Left lobe of liver (tissue), 2 donors: ENCODE results near the gene PRXL2A. TPM values are rescaled to one million over a fixed set of nuclear protein-coding genes. Genes with fewer than 3 reads are reported as not detected.

Experiments
- ATAC-seq: fragments of 200-7000 bp; cut with Tn5 transposase; one replicate; pipeline ENCODE4 v1.9.1; 2020; ENCODE audit warnings: mild to moderate bottlenecking, moderate library complexity
- DNase-seq: peaks from one replicate; pipeline ENCODE4 v3.0.0-alpha.2; 2020; ENCODE audit warnings: low spot score
- total RNA-seq: library from RNA; stranded (reverse); gene quantifications from one replicate; pipeline ENCODE4 v1.2.1, GENCODE V29; 2021
- donor health status: DM: no; HTN: no; CAD: no; lungs with moderate emphysema.
- donor health status: DM: no; HTN: yes; CAD: no.

Gene PRXL2A
- total RNA-seq, 1 donor from 2014 or later = 82.1 TPM

DNA sequence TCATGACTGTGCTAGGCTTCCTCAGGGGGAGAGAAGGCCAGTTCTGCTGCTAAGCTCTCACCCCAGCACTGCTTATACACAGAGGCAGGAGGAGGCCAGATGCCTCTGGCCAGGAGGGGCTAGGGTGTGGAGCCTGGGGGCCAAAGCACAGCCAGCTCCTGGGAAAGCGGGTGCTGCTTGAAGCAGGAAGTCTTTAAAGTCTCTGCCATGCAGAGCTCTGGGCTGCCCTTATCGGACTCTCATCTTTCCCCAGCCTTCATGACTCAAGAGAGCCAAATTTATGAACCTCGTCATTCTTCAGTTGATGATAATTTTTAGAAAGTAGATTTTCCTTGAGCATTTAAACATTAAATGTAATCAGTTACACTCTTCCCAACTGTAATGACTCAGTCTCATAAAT is 34.5 kb downstream of the PRXL2A start:
- ATAC-seq (no peak), DNase-seq (no peak)

DNA sequence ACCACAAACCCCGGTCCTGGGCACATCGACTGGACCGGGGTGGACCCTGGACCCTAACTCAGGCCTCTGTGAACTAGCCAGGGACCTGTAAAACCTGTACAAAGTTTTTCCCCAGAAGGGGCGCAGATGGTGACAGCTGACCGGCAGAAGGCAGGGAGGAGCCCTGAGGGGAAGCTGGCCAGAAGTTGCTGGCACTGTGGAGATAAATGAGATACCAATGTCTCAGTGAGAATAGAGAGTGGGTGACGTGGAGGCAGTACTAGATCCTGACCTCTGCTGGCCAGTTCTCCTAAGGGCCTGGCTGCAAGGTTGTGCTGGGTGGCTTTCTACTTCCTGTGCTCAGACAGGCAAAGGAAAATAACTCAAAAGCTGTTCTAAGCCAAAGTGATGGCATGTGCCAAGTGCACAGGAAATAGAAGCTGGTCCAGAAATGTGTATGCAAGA is 35.2 kb downstream of the PRXL2A start:
- DNase-seq (no peak), ATAC-seq (peak; percentile 84)

- ATAC-seq (no peak), DNase-seq (no peak)
Measured at GRCh38 chr10:80444124-80444523, 35.8 kb downstream of the PRXL2A start.

DNA sequence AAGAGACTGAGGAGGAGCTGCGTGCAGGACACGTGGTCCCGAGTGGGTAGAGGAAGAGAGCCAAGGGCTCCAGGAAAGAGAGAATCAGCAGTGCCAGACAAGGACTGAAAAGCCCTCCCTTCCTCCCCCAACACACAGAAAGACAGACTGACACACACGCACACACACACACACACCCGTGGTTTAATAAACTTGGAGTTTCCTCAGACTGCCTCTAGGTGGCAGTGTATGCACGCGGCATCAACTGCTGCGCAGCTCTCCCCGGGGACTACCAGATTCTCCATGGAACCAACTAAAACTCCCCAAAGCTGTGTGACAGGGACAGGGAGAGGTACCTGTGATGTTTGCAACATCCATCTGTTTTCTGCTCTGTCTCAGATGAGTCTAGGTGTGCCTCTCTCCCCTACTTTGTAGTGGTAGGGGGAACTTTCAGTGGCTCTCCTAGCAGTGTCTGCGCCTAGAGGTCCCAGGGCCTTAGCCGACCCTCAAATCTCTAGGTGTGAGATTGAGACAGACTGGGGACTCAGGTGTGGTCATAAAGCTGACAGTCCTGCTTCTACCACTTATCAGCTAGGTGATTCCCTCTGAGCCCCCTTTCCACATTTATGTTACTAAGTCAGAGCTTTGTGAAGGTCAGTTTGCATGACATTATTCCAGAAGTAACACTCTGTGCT is 36.4 kb downstream of the PRXL2A start:
- ATAC-seq (peak; percentile 95), DNase-seq (no peak)

DNA sequence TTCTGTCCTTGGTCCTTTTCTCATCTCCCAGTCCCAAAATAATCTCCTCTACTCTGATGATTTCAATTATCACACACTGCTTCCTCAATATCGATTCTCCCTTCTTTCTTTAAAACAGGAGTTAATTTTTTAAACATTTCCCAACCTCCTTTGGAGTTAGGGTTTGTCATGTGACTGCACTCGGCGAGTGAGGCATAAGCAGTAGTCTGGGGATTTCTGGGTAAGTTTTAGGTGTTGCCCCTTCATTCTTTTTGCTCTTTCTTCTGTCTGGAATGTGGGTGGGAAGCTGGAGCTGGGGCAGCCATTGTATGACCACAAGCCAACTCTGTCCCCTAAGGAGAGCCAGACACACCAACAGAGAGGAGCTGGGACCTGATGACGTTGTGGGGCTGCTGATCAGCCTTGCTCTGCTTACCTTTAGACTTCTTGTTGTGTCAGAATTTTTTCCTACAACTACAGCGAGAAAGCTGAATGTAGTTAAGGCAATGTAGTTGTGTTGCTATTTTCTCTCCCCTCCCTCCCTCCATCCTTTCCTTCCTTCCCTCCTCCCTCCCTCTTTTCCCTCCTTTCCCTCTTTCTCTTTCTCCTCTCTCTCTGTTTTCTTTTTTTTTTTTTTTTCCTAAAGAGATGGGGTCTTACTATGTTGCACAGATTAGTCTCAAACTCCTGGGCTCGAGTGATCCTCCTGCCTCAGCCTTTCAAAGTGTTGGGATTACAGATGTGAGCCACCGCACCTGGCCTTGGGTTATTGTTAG is 39.3 kb downstream of the PRXL2A start:
- no peak for ATAC-seq
- no peak for DNase-seq

GRCh38 chr10:80448209-80448942 is 40.0 kb downstream of the PRXL2A start:
- ATAC-seq (no peak), DNase-seq (no peak)

- DNase-seq = no peak
- ATAC-seq = no peak
Measured at GRCh38 chr10:80449520-80449919, 41.2 kb downstream of the PRXL2A start.

- ATAC-seq (no peak), DNase-seq (no peak)
Measured at GRCh38 chr10:80451132-80451531, 42.8 kb downstream of the PRXL2A start.

- ATAC-seq = no peak
Measured at GRCh38 chr10:80452069-80452468, 43.7 kb downstream of the PRXL2A start.

DNA sequence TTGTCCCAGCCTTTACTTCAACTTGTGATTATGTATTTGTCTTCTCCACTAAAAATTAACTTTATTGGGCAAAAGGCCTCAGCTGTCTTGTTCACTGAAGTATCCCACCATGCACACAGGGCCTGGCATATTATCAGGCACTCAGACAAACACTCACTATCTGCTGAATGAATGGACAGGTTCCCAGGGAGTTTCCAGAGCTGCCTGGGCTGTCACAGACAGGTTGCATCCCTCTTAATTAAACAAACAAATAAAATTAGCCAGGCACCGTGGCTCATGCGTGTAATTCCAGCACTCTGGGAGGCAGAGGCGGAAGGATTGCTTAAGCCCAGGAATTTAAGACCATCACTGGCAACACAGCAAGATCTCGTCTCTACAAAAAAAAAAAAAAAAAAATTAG is 44.3 kb downstream of the PRXL2A start:
- no peak for DNase-seq

More at GRCh38 chr10:80452069-80452468, 43.7 kb downstream of the PRXL2A start:
- no peak for DNase-seq

GRCh38 chr10:80453056-80453841 is 44.9 kb downstream of the PRXL2A start:
- no peak for ATAC-seq

More for the DNA sequence above, 44.3 kb downstream of the PRXL2A start:
- ATAC-seq = no peak

GRCh38 chr10:80453842-80454512 is 45.6 kb downstream of the PRXL2A start, which contains the start of gene TSPAN14:
Gene TSPAN14 (plus strand): TSS chr10:80454310. CDS start chr10:80489234, 34,924 bp downstream.
- ATAC-seq (peak; percentile 81), DNase-seq (peak; percentile 89)

More at GRCh38 chr10:80453056-80453841, 44.9 kb downstream of the PRXL2A start:
- DNase-seq = no peak

DNA sequence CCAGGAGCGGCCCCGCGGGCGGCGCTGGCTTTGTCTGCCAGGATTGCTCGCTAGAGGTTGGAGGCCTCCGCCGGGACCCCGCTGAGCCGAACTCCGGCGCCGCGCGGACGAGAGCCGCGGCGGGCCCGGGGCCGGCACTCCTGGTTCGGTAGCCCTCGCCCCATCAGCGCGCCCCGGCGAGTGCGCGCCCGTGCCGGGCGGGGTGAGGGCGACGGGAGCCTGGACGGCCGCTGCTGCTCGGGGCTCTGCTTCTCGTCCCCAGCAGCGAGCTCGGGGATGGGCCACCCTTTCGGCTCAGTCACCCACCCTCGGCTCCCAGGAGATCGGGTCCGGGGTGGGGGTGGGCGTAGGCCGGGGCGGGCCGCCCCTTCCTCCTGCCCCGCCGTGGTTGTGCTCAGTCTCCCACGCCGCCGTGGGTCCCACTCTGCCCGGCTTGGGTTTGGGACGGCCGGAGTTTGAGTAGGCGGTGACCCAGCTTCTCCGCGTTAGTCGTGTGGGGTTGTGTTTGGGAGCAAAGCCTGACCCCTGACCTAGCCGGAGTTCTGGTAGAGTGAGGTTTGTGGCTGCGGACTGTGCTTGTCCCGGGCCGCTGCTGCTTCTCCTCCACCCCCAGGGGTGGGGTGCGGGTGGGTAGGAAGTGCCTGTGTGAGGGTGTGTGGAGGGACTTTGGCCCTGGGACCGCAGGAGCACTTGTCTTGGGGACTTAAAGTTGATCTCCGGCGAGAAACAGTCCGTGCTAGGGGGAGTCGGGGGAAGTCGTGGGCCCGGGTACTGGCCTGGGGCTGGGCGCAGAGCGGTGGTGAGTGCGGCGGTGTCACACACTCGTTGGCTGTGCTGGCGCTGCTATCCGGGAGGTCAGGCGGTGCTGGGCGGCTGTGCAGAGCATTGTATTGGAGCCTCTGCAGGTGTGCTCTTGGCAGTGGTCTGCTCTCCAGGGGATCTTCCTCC is 46.4 kb downstream of the PRXL2A start:
- ATAC-seq = peak; percentile 55
- peak; percentile 69 for DNase-seq

- no peak for DNase-seq
Measured at GRCh38 chr10:80455461-80456349, 47.4 kb downstream of the PRXL2A start.

DNA sequence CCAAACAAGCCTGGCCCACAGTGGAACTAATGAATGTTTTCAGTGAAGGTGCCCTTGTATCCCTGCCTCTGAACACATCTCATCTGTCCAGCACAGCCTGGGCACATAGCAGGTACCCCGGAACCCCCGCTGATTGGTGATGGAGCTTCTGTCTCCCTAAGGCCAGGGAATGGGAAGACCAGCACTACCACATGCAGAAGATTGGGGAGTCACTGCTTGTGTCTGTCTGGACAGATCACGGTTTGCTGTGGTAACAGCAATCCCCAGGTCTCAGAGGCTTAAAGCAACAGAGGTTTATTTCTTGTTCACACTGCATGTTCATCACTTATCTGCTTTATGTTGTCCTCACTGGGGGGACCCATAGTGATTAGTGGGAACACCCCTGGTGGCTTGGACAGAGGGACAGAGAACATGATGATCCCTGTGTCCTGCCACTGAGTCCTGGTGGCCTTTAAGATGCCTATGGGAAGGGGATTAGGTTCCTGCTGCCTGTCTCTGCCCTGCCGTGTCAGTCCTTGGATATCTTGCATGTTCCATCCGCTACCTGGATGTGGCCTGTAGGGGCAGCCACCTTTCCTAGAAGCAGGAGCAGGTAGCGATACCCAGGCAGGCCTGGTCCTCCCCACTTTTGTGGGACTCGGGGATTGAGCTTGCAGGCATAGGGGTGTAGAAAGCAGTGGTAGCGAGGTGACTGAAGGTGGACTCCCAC is 49.4 kb downstream of the PRXL2A start:
- no peak for ATAC-seq
- no peak for DNase-seq

More at GRCh38 chr10:80455461-80456349, 47.4 kb downstream of the PRXL2A start:
- ATAC-seq = no peak

DNA sequence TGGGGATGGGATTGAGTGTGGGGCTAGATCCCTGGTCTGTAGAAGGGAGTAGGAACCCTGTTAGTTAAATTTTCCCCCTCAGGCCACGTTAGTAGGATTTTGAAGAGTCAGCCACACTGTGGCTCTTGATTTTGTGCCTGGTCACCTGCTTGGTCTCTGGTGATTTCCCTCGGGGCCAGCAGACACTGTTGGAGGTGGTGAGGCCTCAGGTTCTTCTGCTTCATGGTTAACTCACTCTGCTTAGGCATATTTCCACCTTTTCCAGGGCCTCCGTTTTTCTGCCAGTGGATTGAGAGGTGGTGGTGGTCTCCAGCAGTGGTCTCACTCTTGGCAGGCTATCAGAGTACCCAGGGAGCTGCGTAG is 49.9 kb downstream of the PRXL2A start:
- no peak for DNase-seq

GRCh38 chr10:80458638-80459037 is 50.3 kb downstream of the PRXL2A start:
- no peak for DNase-seq
- no peak for ATAC-seq

More for the DNA sequence above, 49.9 kb downstream of the PRXL2A start:
- no peak for ATAC-seq
